ENCODE measurements around the gene GRM8. TPM values are rescaled to one million over a fixed set of nuclear protein-coding genes. Genes with fewer than 3 reads are reported as not detected.

GRM8 gene
- total RNA-seq, 1 experiment from 2014 or later: 0.80 TPM

DNA sequence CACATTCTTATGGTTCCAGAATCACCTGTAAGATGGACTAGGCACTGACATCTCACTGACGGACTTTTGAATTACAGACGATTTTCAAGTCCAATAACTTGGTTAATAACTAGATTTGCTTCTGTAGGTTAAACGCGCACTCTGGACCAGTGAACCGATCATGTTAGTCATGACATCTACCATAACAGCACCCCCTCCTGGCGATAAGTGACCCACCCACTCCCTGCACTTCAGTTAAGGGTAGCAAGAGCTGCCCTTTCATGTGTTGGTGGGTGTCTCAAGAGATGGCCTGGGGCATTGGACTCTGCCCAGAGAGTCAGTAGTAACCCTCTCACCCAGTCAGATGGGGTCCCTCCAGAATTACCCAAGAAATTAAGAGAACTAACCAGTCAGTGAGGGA lies 12.9 kb downstream of the GRM8 start:
- TF ChIP-seq CTCF (conservative IDR thresholded peaks at IDR 0.05; ENCODE audit: low read depth, low read length): peak; percentile 45
- TF ChIP-seq EZH2 (IDR thresholded peaks at IDR 0.05; ENCODE audit: borderline replicate concordance, low read depth, low read length, poor library complexity, severe bottlenecking): no peak
- CTCF ChIA-PET: no interaction called here

GRCh38 chr7:127233630-127234029 lies 19.1 kb downstream of the GRM8 start:
- POLR2A ChIA-PET (ENCODE audit: low non-redundant PET): no interaction called here
- intact Hi-C loops (cut with micrococcal nuclease; ENCODE audit: unreplicated experiment): no loop called here
- no TSS peak for BruUV-seq (replicated peaks)

More for the DNA sequence above, 12.9 kb downstream of the GRM8 start:
- H3K4me1 ChIP-seq (ENCODE audit: insufficient read depth, low read length, poor library complexity, severe bottlenecking): no peaks in the 10 kb centered on the region
- H3K27me3 ChIP-seq (replicated peaks; ENCODE audit: insufficient read depth, low read depth, low read length, poor library complexity): peaks cover 10% of the 10 kb centered on the region
- POLR2A ChIA-PET (ENCODE audit: low non-redundant PET): no interaction called here
- no peak overlapping the region for H3K27ac ChIP-seq (ENCODE audit: low read depth, low read length, poor library complexity, severe bottlenecking)
- no peak overlapping the region for H3K4me3 ChIP-seq (ENCODE audit: low read depth, low read length, poor library complexity, severe bottlenecking)
- H3K9me3 ChIP-seq (ENCODE audit: low read depth, low read length, poor library complexity, severe bottlenecking): no peaks in the 10 kb centered on the region
- no peaks in the 10 kb centered on the region for H3K36me3 ChIP-seq (ENCODE audit: insufficient read depth, low read length, poor library complexity, severe bottlenecking)
- peak; percentile 4 for DNase-seq (ENCODE audit: low spot score)
- intact Hi-C loops (cut with micrococcal nuclease; ENCODE audit: unreplicated experiment): no loop called here
- BruUV-seq (replicated peaks): no TSS peak

GRCh38 chr7:127231415-127231814 lies 21.3 kb downstream of the GRM8 start:
- TF ChIP-seq EZH2 (IDR thresholded peaks at IDR 0.05; ENCODE audit: borderline replicate concordance, low read depth, low read length, poor library complexity, severe bottlenecking) (no peak), CTCF (conservative IDR thresholded peaks at IDR 0.05; ENCODE audit: low read depth, low read length) (no peak)
- no peaks in the 10 kb centered on the region for H3K4me1 ChIP-seq (ENCODE audit: insufficient read depth, low read length, poor library complexity, severe bottlenecking)
- H3K9me3 ChIP-seq (ENCODE audit: low read depth, low read length, poor library complexity, severe bottlenecking): no peaks in the 10 kb centered on the region
- H3K36me3 ChIP-seq (ENCODE audit: insufficient read depth, low read length, poor library complexity, severe bottlenecking): no peaks in the 10 kb centered on the region
- ChIA-PET POLR2A (ENCODE audit: low non-redundant PET) (no interaction called here), CTCF (no interaction called here)
- DNase-seq (ENCODE audit: low spot score): no peak
- BruUV-seq (replicated peaks): no TSS peak
- H3K4me3 ChIP-seq (ENCODE audit: low read depth, low read length, poor library complexity, severe bottlenecking): no peak overlapping the region
- intact Hi-C loops (cut with micrococcal nuclease; ENCODE audit: unreplicated experiment): no loop called here
- peaks cover 14% of the 10 kb centered on the region for H3K27me3 ChIP-seq (replicated peaks; ENCODE audit: insufficient read depth, low read depth, low read length, poor library complexity)
- no peak overlapping the region for H3K27ac ChIP-seq (ENCODE audit: low read depth, low read length, poor library complexity, severe bottlenecking)

More at GRCh38 chr7:127233630-127234029, 19.1 kb downstream of the GRM8 start:
- peaks cover 2% of the 10 kb centered on the region for H3K27me3 ChIP-seq (replicated peaks; ENCODE audit: insufficient read depth, low read depth, low read length, poor library complexity)
- H3K27ac ChIP-seq (ENCODE audit: low read depth, low read length, poor library complexity, severe bottlenecking): no peak overlapping the region
- CTCF ChIA-PET: no interaction called here
- no peaks in the 10 kb centered on the region for H3K4me1 ChIP-seq (ENCODE audit: insufficient read depth, low read length, poor library complexity, severe bottlenecking)
- no peak overlapping the region for H3K4me3 ChIP-seq (ENCODE audit: low read depth, low read length, poor library complexity, severe bottlenecking)
- no peak for DNase-seq (ENCODE audit: low spot score)
- TF ChIP-seq CTCF (conservative IDR thresholded peaks at IDR 0.05; ENCODE audit: low read depth, low read length) (no peak), EZH2 (IDR thresholded peaks at IDR 0.05; ENCODE audit: borderline replicate concordance, low read depth, low read length, poor library complexity, severe bottlenecking) (no peak)
- H3K9me3 ChIP-seq (ENCODE audit: low read depth, low read length, poor library complexity, severe bottlenecking): no peaks in the 10 kb centered on the region
- no peaks in the 10 kb centered on the region for H3K36me3 ChIP-seq (ENCODE audit: insufficient read depth, low read length, poor library complexity, severe bottlenecking)
